HG03066 (cell line): ENCODE measurements around the gene SSX7.
"Not testable (repeated sequence)": the region's sequence is repeated elsewhere in the genome, so short reads cannot be mapped to it uniquely, and the experiment has no call there.

Source experiments
- ATAC-seq: cut with Tn5 transposase; IDR thresholded peaks from one replicate; pipeline ENCODE4 v1.9.1; 2021; ENCODE audit warnings: low read depth; ENCODE audit not compliant: unreplicated experiment

The SSX7 gene

GRCh38 chrX:52654800-52655199 lies at the start of gene SSX7:
SSX7 (minus strand) TSS chrX:52654900; CDS start chrX:52653472, 1,428 bp downstream.
- not testable (repeated sequence) for ATAC-seq

- not testable (repeated sequence) for ATAC-seq
Observed at GRCh38 chrX:52692034-52692433, 37.3 kb upstream of the SSX7 start.

- ATAC-seq = not testable (repeated sequence)
Observed at GRCh38 chrX:52662218-52662617, 7.5 kb upstream of the SSX7 start.

GRCh38 chrX:52655475-52655874 lies 775 bp upstream of the SSX7 start:
- not testable (repeated sequence) for ATAC-seq

GRCh38 chrX:52650676-52651075 lies 4.0 kb downstream of the SSX7 start:
- not testable (repeated sequence) for ATAC-seq

GRCh38 chrX:52648956-52649355 lies 5.7 kb downstream of the SSX7 start:
- ATAC-seq = not testable (repeated sequence)

- ATAC-seq = not testable (repeated sequence)
Observed at GRCh38 chrX:52628483-52628882, 26.2 kb downstream of the SSX7 start.

GRCh38 chrX:52620661-52621060 lies 34.0 kb downstream of the SSX7 start:
- ATAC-seq = not testable (repeated sequence)

GRCh38 chrX:52608961-52609360 lies 45.7 kb downstream of the SSX7 start:
- no peak for ATAC-seq

- ATAC-seq = not testable (repeated sequence)
Observed at GRCh38 chrX:52603151-52603550, 51.5 kb downstream of the SSX7 start.

GRCh38 chrX:52598886-52599285 lies 55.8 kb downstream of the SSX7 start:
- ATAC-seq = no peak

GRCh38 chrX:52594658-52595057 lies 60.0 kb downstream of the SSX7 start:
- ATAC-seq = no peak
